Measurements from ENCODE around the gene TMED3.

TMED3 gene

GRCh38 chr15:79310985-79311900 lies at the start of gene TMED3:
Gene TMED3, plus strand, starts transcription at chr15:79311112. Its CDS starts 138 bp downstream, at chr15:79311250.
- in situ Hi-C loops (cut with HindIII; ENCODE audit: low sequenced_read_pairs): no loop called here

- in situ Hi-C loops (cut with HindIII; ENCODE audit: low sequenced_read_pairs): no loop called here
Observed at GRCh38 chr15:79261836-79262235, 49.1 kb upstream of the TMED3 start.

- in situ Hi-C loops (cut with HindIII; ENCODE audit: low sequenced_read_pairs): no loop called here
Observed at GRCh38 chr15:79265167-79265566, 45.7 kb upstream of the TMED3 start.

- in situ Hi-C loops (cut with HindIII; ENCODE audit: low sequenced_read_pairs): no loop called here
Observed at GRCh38 chr15:79265987-79266579, 44.8 kb upstream of the TMED3 start.

GRCh38 chr15:79282371-79283251 lies 28.3 kb upstream of the TMED3 start, which contains the start of gene ANKRD34C:
Gene ANKRD34C, plus strand, starts transcription at chr15:79282722. Its CDS starts 10,563 bp downstream, at chr15:79293285.
- in situ Hi-C loops (cut with HindIII; ENCODE audit: low sequenced_read_pairs): no loop called here

GRCh38 chr15:79283252-79284048 lies 27.5 kb upstream of the TMED3 start:
- in situ Hi-C loops (cut with HindIII; ENCODE audit: low sequenced_read_pairs): no loop called here

GRCh38 chr15:79290642-79291275 lies 20.2 kb upstream of the TMED3 start:
- in situ Hi-C loops (cut with HindIII; ENCODE audit: low sequenced_read_pairs): no loop called here

GRCh38 chr15:79292011-79292410 lies 18.9 kb upstream of the TMED3 start:
- in situ Hi-C loops (cut with HindIII; ENCODE audit: low sequenced_read_pairs): no loop called here

GRCh38 chr15:79294075-79294474 lies 16.8 kb upstream of the TMED3 start:
- in situ Hi-C loops (cut with HindIII; ENCODE audit: low sequenced_read_pairs): no loop called here

- in situ Hi-C loops (cut with HindIII; ENCODE audit: low sequenced_read_pairs): no loop called here
Observed at GRCh38 chr15:79296583-79296982, 14.3 kb upstream of the TMED3 start.

- in situ Hi-C loops (cut with HindIII; ENCODE audit: low sequenced_read_pairs): no loop called here
Observed at GRCh38 chr15:79299126-79299840, 11.6 kb upstream of the TMED3 start.

GRCh38 chr15:79299841-79300235 lies 11.1 kb upstream of the TMED3 start:
- in situ Hi-C loops (cut with HindIII; ENCODE audit: low sequenced_read_pairs): no loop called here

GRCh38 chr15:79307251-79307650 lies 3.7 kb upstream of the TMED3 start:
- in situ Hi-C loops (cut with HindIII; ENCODE audit: low sequenced_read_pairs): no loop called here

GRCh38 chr15:79308874-79309273 lies 2.0 kb upstream of the TMED3 start:
- in situ Hi-C loops (cut with HindIII; ENCODE audit: low sequenced_read_pairs): no loop called here

GRCh38 chr15:79310612-79310984 lies 314 bp upstream of the TMED3 start:
- in situ Hi-C loops (cut with HindIII; ENCODE audit: low sequenced_read_pairs): no loop called here

GRCh38 chr15:79311901-79312553 lies 1.1 kb downstream of the TMED3 start:
- in situ Hi-C loops (cut with HindIII; ENCODE audit: low sequenced_read_pairs): no loop called here

- in situ Hi-C loops (cut with HindIII; ENCODE audit: low sequenced_read_pairs): no loop called here
Observed at GRCh38 chr15:79314186-79314585, 3.3 kb downstream of the TMED3 start.

GRCh38 chr15:79314811-79315210 lies 3.9 kb downstream of the TMED3 start:
- in situ Hi-C loops (cut with HindIII; ENCODE audit: low sequenced_read_pairs): no loop called here
